GM10847 (cell line): ENCODE data around the gene SKA3.

Experiments
- POLR2A ChIP-seq: IDR thresholded peaks from 2 replicates; pipeline ENCODE4 v1.6.1; 2011; ENCODE audit not compliant: insufficient read length; ENCODE audit errors: extremely low read depth

The SKA3 gene

GRCh38 chr13:21176215-21176981 lies at the start of gene SKA3, which contains the start of gene MRPL57:
Gene SKA3, minus strand, starts transcription at chr13:21176552. Its CDS starts 75 bp downstream, at chr13:21176477.
Gene MRPL57, plus strand, starts transcription at chr13:21176658. Its CDS starts 259 bp downstream, at chr13:21176917.
- TF ChIP-seq POLR2A, result peak; percentile 97

- TF ChIP-seq POLR2A, result no peak
Observed at GRCh38 chr13:21225082-21225481, 48.7 kb upstream of the SKA3 start.

GRCh38 chr13:21221268-21221667 lies 44.9 kb upstream of the SKA3 start:
- no peak for TF ChIP-seq POLR2A

- no peak for TF ChIP-seq POLR2A
Observed at GRCh38 chr13:21219036-21219381, 42.7 kb upstream of the SKA3 start.

- TF ChIP-seq POLR2A, result no peak
Observed at GRCh38 chr13:21218351-21219035, 42.1 kb upstream of the SKA3 start.

GRCh38 chr13:21216332-21216731 lies 40.0 kb upstream of the SKA3 start:
- no peak for TF ChIP-seq POLR2A

- TF ChIP-seq POLR2A, result no peak
Observed at GRCh38 chr13:21212138-21212775, 35.9 kb upstream of the SKA3 start.

GRCh38 chr13:21208652-21209154 lies 32.4 kb upstream of the SKA3 start:
- TF ChIP-seq POLR2A, result no peak

GRCh38 chr13:21202767-21203531 lies 26.6 kb upstream of the SKA3 start:
- TF ChIP-seq POLR2A, result no peak

- TF ChIP-seq POLR2A, result no peak
Observed at GRCh38 chr13:21181671-21182070, 5.3 kb upstream of the SKA3 start.

- no peak for TF ChIP-seq POLR2A
Observed at GRCh38 chr13:21176982-21177284, 581 bp upstream of the SKA3 start.

- TF ChIP-seq POLR2A, result no peak
Observed at GRCh38 chr13:21175656-21176214, 617 bp downstream of the SKA3 start.

- no peak for TF ChIP-seq POLR2A
Observed at GRCh38 chr13:21171420-21171819, 4.9 kb downstream of the SKA3 start.

- no peak for TF ChIP-seq POLR2A
Observed at GRCh38 chr13:21164631-21165030, 11.7 kb downstream of the SKA3 start.
